Amygdala (tissue), 56 donors: ENCODE measurements around the gene SCCPDH.
"Not testable (repeated sequence)": the region's sequence is repeated elsewhere in the genome, so short reads cannot be mapped to it uniquely, and the experiment has no call there.

Experiments
- DNase-seq, 56 donors: peaks; one replicate each; lab custom pipeline; 2025; lab: John Stamatoyannopoulos, UW

SCCPDH gene, protein sequence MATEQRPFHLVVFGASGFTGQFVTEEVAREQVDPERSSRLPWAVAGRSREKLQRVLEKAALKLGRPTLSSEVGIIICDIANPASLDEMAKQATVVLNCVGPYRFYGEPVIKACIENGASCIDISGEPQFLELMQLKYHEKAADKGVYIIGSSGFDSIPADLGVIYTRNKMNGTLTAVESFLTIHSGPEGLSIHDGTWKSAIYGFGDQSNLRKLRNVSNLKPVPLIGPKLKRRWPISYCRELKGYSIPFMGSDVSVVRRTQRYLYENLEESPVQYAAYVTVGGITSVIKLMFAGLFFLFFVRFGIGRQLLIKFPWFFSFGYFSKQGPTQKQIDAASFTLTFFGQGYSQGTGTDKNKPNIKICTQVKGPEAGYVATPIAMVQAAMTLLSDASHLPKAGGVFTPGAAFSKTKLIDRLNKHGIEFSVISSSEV

DNA sequence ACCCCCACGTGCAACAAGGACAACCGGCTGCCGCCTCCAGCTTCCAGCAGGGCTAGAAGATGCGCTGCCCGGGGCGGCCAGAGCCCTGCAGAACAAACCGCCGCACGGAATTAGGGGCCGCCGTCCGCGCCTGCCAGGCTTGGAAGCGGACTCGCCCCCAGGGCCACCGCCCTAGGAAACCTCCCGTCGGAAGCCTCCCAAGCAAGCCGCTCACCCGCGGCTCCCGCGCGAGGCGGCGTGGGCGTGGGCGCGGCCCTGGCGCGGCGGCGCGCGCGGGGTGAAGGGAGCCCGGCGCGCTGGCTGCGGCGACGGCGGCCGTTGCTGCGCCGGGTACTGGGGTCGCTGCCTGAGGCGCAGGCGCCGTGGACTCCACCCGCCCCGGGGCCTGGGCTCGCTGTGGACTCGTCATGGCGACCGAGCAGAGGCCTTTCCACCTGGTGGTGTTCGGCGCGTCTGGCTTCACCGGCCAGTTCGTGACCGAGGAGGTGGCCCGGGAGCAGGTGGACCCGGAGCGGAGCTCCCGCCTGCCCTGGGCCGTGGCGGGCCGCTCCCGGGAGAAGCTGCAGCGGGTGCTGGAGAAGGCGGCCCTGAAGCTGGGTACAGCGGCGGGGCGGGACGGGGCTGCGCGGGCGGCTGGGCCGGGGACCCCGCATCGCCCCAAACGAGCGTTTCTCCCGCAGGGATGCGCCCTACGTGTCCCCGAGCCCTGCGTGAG, at the start of gene SCCPDH:
Gene SCCPDH (plus strand): TSS at position 394 of the 715 bp plus-strand sequence. CDS start 14 bp downstream, at position 408.
- peak in 53 of 56 donors; percentile 2 to 85 (median 59) for DNase-seq

DNA sequence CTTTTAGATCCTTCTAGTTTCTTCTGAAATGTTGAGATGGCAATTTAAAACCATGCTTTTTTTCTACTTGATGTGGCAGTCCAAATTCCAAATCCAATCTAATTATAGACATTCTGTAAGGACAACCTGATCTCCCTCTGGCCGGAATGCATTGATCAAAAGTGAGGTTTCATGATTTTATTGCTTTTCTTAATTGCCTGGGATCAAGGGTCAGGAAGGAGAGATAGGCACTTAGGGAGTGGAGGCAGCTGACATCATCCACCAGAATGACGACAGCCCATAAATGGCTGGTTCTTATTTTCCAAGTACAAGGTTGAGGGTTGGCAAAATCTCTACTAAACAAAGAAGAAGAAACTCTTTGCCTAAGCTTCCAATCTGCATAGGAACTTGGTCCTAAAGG, 46.4 kb upstream of the SCCPDH start:
- no peak for DNase-seq

DNA sequence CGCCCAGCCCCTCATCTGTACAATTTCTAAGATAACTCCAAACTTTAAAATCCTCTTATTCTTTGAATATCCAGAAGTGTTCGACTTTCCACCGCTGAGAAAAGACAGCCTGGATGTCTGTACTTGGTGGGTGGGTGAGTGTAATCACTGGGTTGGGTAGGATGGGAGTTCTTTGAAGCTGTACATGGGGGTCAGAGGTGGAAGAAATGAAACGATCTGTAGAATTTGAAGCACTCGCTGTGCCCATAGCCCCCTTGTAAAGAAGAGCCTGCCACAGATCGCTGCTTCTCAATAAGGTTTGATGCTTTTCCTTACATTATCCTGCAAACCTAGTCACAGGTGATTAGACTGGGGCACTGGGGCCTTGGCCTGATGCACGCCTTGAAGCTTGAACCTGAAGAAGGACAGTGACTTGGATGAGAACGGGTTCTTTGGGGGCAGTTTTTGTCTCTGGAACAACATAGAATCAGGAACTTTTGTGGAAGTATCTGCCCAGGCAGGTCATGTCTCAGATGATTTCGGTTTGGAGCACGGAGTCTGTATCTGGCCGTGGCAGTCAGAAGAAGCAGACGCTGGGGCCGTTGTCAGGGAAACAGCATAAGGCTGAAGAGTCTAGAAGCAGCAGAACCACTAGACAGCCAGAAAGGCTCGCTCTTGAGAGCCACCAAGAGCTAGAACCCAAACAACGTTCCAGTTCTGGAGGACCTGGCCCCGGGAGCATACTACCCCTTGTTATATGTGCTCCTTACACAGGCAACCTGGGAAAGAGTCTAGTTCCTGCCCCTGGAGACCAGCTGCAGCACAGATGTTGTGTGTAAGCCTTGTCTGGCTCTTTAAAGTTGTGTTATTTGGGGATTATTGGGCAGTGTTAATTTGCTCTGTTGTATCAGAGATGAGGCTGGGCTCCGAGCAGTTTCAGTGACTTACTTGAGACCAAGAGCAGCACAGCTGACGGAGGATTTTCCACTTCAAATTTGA, 45.1 kb upstream of the SCCPDH start:
- peak in 4 of 56 donors; percentile 7 to 21 (median 14) for DNase-seq

DNA sequence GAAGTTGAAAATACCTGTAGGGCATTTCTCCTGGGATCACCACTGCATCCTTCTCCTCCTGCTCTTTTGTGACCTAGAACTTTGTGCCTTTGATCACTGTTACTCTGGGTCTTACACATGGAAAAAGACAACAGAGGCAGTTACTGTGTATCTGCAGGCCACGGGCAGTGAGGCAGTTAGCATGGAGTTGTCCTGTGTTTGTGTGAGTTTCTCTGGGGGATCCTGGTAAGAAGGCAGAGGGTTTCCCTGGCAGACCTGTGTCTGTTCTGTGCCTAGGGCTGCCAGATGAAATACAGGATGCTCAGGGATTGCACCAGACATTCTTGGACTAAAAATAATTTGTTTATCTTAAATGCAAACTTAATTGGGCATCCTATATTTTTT, 44.4 kb upstream of the SCCPDH start:
- no peak for DNase-seq

DNA sequence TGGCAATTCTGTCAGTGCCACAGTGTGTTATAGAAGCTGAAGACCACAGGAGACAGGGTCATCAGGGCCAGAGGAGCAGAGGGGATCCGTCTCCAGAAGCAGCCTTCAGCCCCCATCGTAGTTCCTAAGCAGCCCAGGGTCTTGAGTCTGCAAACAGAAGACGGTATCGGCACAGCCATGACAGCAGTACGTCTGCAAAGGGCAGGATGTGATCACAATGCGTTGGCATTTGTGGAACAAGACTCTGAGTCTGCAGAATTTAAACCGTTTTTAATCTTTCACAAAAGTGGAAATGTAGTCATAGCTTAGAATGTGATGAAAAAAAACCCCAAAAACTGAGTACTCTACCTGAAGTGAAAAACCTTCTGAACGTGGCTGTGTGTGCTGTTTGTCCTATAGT, 44.0 kb upstream of the SCCPDH start:
- DNase-seq: no peak

DNA sequence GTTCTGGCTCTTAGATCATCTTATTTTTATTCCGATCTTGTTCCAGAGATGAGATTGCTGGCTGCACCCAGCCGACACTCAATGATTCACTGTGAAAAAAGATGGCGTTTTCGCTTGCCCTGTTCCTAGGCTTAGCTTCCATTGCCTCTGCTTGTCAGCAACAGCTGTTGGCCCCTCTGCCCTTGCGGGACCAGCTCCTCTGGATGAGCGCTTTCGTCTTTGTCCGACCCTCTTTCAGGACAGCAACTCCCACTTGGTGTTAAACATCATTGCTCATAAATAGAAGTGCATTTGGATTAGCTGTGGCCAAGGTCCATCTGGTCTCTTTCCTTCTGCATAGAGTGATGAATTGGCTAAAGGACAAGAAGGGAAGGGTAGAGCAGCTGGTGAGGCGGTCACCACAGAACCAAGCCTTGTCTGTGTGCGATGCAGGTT, 43.5 kb upstream of the SCCPDH start:
- peak in 4 of 56 donors; percentile 8 to 26 (median 19) for DNase-seq

DNA sequence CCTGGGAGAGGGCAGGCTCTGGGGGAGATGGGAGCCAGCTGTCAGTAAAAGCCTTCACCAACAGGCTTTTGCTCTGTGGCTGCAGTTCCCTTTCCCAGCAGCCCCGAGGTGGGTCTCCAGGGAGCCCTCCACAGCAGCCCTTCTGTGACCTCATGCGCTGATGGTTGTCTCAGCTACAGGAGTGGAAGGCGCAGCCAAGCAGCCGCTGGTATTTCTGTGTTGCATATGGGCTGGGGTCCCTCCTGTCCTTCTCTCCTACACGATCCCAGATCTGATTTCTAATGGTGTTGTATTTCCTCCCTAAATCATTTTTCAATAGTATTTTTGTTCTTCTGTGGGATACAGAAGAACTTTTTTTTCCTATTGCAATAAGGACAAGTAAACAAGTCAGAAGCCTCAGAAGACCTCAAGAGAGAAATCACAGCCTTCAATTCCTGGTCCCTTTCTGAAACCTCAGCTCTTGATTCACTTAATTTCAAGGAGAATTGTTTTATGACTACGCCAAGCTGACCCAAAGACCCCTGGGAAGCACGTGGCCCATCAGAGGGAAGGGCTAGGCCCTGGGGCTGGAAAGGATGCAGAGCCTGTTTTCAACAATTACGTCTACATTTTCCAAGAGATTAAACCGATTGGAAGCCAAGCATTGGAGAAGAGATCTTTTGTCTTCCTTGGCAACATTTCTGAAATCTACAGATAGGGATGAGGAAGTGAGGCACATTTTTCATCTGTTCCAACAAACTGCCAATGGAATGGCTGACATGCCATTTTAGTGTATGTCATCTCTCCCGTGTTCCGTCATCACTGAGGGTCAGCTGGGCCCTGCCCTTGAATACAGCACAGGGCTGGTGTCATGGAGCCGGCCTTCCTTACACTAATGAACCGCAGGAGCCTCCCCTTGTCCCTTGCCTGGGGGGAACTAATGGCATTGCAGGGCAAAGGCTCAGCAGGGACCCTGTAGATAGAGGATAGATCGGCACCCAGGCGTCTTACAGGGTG, 42.0 kb upstream of the SCCPDH start:
- DNase-seq: no peak

DNA sequence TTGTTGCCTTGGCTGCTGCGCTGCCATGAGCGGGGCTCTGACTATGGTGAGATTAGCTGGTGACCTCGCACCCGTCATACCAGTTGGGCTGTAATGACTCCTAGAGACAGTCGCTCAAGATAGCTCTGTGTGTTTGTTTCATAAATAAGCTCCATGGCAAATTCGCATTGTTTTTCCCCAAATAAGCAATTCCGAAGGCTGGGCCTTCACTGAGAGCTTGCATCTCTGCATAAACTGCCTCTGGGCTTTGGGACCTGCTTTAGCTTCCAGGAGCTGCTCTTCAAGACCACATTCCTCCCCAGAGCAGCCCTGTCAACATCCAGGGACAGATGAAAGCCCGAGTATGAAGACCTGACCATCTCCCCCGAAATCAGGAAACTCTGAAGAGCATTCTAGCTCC, 40.7 kb upstream of the SCCPDH start:
- DNase-seq: no peak

DNA sequence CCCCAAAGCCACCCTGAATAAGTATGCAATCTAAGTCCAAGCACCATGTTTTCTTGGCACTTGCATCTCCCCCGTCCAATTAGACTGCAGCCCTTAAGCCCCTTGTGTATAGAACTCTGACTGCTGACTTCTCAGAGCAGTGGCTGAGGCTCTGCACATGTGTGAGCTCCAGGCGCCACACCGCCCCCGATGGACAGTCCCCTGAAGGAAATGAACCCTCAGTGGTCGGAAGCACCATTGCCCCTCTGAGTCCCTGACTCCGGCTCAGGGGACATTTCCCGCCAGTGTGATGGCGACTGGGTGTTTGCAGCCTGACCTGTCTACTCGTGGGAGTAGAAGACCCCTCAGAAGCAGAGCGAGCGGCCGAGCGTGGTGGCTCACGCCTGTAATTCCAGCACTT, 37.2 kb upstream of the SCCPDH start:
- DNase-seq: no peak

DNA sequence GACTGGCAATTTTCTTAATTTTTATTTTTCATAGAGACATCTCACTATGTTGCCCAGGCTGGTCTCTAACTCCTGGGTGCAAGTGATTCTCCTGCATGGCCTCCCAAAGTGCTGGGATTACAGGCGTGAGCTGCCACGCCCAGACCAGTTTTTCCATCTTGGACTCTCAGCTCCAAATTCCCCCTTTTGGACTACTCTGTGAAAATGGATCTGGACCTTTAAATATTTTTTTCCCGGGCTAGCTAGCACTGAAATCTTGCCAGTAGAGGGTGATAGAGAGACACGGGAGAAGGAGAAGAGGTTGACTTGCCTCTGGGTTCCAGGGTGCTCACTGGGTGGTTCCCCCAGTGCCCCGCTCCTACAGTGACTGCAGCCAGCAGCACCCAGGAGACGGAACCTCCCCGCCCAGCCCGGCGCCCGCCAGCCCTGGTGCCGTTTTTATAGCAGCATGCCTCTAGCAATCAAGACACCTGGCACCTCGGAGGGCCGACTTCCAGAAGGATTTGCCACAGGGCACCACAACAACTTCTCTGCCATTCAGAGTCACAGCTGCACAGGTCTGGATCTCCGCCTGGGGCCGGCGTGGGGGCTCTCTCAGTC, 34.7 kb upstream of the SCCPDH start:
- DNase-seq: peak in 31 of 56 donors; percentile 10 to 71 (median 31)

DNA sequence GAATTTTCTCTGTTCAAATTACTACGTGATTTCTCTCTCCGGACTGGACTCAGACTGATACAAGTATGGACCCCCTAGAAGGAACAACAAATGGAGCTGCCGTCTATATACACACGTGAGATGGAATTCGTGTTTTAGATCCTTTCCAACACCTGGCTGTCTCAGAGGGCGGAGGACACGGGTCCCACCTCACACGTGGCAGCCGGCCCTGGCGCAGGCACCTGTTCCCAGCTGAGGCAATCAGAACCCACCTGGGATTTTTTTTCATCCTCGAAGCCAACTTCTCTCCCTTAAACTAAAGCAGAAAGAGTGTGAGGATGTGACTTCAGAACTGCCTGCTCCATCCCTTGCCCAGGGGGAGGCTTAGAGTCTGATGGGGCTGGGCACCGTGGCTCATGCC, 34.1 kb upstream of the SCCPDH start:
- no peak for DNase-seq

DNA sequence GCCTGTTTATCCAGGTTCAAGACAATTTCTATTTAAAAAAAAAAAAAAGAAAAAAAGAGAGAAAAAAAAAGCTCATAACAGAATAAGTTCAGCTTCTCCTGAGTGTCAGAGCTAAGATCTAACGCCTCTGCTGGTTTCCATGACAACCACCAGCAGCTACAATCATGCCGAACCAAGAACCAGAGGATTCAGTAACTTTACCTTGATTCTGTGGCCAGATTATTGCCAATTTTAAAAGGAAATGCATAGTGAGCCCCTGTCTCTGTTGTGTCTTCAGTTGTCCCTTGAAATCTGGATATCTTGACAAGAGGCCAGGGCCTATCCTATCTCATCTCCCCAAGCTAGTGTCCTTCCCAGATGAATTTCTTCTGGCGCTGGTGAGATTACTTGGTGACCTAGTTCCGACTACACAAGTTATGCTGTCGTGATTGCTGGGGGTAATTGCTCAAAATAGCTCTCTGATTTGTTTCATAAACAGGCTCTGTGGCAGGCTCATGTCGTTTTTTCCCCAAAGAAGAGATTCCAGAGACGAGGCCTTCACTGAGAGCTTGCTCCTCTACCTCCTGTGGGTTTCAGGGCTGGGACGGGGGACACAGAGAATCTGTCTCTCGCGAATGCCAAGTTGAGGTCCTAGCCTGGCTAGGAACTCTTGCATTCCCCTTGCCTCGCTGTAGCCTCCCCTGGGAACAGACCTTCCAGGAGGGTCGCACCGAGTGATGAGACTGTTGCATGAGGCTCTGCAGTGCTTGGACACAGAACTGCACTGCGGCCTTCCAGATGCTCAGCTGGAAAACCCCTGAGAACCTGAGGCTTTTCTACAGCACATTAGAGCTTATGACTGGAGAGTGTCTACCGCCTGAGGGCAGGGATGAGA, 32.4 kb upstream of the SCCPDH start:
- DNase-seq: peak in 5 of 56 donors; percentile 10 to 67 (median 22)

DNA sequence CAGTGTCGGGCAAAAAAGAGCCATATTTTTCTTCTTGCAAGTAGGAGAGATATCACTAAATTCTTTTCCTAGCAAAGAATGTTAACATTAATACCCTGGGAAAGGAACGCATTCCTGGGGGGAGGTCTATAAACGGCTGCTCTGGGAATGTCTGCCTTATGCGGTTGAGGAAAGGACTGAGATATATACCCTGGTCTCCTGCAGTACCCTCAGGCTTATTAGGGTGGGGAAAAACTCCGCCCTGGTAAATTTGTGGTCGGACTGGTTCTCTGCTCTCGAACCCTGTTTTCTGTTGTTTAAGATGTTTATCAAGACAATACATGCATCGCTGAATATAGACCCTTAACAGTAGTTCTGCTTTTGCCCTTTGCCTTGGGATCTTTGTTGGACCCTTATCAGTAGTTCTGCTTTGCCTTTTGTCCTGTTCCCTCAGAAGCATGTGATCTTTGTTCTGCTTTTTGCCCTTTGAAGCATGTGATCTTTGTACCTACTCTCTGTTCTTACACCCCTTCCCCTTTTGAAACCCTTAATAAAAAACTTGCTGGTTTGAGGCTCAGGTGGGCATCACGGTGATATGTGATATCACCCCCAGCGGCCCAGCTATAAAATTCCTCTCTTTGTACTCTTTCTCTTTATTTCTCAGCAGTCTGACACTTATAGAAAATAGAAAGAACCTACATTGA, 29.9 kb upstream of the SCCPDH start:
- not testable (repeated sequence) for DNase-seq

DNA sequence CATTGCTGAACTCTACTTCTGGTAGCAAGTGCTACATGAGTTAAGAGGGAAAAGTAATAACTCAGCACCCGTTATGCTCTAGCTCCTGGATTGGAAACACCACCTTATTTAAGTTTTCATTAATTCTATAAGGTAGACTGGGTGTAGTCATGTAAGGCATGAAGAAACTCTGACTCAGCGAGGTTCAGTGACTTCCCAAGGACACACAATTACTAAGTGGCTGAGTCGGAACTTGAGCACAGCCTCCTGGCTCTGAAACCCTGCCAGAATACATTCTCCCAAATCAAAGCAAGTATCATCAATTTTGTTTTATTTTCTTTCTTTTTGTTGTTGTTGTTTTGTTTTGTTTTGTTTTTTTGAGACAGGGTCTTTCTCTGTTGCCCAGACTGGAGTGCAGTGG, 29.1 kb upstream of the SCCPDH start:
- DNase-seq: no peak

DNA sequence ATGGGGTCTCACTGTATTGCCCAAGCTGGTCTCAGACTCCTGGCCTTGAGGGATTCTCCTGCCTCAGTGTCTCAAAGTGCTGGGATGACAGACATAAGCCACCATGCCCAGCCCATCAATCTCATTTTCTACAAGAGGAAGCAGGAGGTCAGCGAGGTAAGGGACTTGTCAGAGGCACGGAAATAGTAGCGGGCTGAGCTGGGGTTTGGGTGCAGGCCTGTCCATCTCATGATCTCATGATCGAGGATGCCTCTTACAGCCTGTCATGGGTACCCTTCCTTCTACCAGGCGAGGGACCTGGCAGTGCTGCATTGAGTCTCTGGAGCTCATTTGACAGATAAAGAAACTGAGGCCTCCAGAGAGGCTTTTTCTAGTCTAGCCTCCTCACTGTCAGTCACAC, 28.5 kb upstream of the SCCPDH start:
- DNase-seq: no peak

DNA sequence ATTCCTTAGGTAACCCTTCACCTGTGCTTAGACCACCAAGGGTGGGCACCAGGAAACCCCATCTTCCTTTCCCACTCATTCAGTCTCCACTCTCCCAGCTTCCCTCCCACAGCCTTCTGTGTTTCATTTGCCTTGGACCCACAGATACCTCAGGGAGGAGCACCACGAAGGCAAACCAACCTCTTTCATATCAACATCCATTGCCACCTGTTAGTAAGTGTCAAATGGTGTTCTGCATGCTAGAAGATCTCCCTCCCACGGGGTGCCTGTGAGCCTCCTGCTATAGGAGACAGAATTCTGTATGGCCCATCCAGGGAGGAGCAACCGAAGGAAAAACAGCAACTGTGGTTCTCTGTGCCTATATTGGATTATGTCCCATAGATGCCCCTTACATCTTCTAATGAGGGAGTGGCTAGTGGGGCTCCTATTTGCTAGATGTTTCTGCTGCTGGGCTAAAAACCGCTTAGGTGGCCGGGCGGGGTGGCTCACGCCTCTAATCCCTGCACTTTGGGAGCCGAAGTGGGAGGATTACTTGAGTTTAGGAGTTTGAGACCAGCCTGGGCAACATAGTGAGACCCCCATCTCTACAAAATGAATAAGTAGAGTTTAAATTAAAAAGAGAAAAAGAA, 25.6 kb upstream of the SCCPDH start:
- no peak for DNase-seq
